ENCODE data around the gene APOL1. TPM values are rescaled to one million over a fixed set of nuclear protein-coding genes. Genes with fewer than 3 reads are reported as not detected.
"Not testable (repeated sequence)": the region's sequence is repeated elsewhere in the genome, so short reads cannot be mapped to it uniquely, and the experiment has no call there.

The APOL1 gene
- total RNA-seq, 1 experiment from 2014 or later = 28.7 TPM

DNA sequence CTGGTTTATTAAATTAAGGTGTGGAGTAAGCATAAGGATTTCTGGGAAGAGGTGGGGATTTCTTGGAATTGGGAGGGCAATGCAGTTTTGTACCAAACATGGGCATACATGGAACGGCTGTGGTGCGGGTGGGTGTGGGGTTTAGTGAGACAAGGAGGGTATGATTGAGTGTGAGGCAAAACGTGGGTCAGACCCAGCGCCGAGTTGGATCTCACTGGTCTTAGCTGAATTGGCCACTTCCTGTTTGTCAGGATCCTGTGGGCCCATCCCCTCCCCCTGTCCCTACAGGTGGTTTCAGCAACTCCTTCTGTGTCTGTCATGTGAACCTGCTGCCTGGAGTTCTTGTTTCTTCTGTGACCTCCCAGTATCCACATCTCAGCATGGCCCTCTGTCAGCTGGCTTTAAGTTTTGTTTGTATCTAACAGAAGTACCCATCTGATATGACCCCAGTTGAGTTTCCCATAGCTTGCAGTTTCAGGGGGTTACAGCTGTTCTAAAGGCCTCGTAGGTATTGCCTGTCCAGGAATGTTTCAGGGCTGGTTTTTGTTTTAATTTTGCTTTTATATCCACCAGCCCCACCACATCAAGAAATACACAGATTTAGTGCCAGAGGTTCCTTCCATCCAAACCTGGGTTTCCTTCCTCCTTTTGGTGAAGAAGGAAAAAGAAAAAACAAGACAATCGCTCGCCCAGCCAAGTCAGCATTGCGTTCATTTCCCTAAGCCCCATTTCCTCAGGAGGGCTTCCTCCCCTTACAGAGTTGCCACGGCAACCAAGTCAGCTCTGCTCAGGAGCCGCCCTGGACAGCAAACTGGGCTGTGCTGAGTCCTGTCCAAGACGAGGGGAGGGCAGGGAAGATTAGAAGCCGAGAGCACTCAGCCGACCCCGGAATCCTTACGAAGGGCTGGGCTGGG, 6.0 kb downstream of the APOL1 start:
- in situ Hi-C loops (cut with HindIII; ENCODE audit: low pct_unique_long_range_greater_than_20kb, low sequenced_read_pairs) = no loop called here

DNA sequence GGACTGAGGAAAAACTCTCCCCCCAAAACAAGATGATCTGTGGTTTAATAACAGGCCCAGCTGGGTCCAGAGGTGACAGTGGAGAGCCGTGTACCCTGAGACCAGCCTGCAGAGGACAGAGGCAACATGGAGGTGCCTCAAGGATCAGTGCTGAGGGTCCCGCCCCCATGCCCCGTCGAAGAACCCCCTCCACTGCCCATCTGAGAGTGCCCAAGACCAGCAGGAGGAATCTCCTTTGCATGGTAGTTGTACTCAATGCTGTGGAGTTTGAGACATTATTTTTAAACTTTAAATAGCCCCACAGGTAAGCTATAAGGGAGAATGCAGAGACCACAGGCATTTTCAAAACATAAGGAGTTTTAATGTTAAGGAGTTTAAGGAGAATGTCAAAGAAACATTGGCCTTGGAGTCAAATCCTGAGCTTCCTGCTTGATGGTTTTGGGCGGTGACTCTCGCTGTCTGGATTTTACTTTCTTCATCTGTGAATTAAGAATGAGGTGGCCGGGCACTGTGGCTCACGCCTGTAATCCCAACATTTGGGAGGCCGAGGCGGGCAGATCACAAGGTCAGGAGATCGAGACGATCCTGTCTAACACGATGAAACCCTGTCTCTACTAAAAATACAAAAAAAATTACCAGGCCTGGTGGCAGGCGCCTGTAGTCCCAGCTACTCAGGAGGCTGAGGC, 6.8 kb downstream of the APOL1 start:
- in situ Hi-C loops (cut with HindIII; ENCODE audit: low pct_unique_long_range_greater_than_20kb, low sequenced_read_pairs) = no loop called here
- no peak for DNase-seq (ENCODE audit: low read depth)

More for the DNA sequence above, 6.0 kb downstream of the APOL1 start:
- no peak for DNase-seq (ENCODE audit: low read depth)

DNA sequence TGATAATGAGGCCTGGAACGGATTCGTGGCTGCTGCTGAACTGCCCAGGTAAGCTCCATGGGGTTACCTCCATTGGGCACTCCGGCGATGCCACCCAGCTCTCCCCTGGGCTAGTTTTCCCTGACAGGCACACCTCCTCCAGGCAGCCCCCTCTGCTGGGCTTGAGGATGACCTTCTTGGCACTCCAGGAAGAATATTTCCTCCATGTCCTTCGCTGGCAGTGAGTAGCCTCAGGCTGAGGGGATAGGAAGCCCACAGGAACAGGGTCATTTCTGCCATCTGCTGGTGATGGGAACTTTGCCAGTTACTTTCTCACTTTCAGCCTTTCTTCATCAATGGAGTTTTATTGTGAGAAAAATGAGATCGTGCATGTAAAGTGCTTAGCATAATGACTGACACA, 8.7 kb downstream of the APOL1 start:
- DNase-seq (ENCODE audit: low read depth); in situ Hi-C loops (cut with HindIII; ENCODE audit: low pct_unique_long_range_greater_than_20kb, low sequenced_read_pairs): not testable (repeated sequence)

DNA sequence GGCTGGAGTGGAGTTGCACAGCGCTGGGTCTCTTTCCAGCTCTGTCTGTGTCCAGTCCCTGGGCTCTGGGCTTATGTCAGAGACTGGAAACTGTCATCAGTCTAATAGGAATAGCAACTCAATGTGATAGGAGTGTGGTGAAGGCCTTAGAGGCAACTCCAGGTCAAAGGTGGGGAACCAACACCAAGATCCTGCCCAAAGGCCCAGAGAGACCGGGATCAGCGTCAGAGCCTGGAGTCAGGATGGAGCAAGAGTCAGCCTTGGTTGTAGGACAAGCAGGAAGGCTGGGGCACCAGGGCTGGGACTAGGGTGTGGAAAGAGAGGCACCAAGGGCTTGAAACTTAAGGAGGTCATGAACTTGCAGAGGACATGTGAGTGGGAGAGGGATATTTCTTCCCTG, 9.4 kb downstream of the APOL1 start:
- DNase-seq (ENCODE audit: low read depth); in situ Hi-C loops (cut with HindIII; ENCODE audit: low pct_unique_long_range_greater_than_20kb, low sequenced_read_pairs): not testable (repeated sequence)

DNA sequence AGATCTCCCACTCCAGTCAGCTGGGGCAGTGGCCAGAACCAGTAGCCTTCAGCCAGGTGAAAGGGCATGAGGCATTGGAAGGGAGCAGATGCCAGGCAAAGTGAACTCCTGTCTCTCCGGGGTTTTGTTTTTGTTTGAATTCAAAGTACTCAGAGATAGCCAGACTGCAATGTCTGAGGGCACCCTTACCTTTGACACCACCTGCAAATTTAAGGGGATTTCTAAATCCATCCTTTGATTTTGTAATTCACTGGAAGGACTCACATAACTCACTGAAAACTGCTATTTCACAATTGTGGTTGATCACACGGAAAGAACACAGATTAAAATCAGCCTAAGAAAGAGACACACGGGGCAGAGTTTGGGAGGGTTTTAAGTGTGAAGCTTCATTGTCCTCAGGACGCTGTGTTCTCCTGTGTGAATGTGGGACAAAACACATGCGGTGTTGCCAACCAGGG, 10.3 kb downstream of the APOL1 start:
- in situ Hi-C loops (cut with HindIII; ENCODE audit: low pct_unique_long_range_greater_than_20kb, low sequenced_read_pairs) = not testable (repeated sequence)

DNA sequence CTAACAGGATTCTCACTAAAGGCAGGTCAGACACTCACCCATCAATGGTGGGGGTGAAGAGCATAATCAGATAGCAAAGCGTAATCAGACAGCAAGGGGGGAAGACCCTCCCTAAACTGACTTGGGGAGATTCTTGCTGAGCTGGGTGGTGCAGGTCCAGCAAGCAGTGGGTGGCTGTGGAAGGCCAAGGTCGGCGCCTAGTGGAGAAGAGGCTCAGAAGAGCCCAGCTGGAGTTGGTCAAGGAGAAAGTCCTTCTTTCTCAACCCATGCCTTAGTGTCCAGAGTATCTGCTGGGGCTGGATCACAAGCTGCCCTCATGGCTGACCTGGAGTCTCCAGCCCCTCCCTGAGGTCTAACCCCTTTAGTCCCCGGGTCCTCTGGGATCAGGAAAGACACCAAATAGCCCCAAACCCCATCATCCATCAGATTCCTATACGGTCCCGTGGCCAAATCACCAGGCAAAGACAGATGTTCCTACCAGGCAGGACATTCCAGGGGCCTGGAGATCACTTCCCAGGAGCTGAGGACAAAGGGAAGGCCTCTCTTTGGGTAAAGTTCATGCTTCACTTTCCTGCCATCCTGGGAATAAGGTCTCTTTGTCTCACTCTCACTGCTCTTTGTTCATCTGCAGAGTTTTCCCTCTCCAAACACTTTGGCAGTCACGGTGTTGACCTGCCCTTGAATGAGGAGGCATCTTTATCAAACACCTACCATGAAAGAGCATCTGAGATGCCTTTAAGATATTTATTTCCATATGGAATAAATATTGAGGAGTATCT, 11.1 kb downstream of the APOL1 start:
- in situ Hi-C loops (cut with HindIII; ENCODE audit: low pct_unique_long_range_greater_than_20kb, low sequenced_read_pairs); DNase-seq (ENCODE audit: low read depth): not testable (repeated sequence)

More for the DNA sequence above, 10.3 kb downstream of the APOL1 start:
- DNase-seq (ENCODE audit: low read depth) = not testable (repeated sequence)

DNA sequence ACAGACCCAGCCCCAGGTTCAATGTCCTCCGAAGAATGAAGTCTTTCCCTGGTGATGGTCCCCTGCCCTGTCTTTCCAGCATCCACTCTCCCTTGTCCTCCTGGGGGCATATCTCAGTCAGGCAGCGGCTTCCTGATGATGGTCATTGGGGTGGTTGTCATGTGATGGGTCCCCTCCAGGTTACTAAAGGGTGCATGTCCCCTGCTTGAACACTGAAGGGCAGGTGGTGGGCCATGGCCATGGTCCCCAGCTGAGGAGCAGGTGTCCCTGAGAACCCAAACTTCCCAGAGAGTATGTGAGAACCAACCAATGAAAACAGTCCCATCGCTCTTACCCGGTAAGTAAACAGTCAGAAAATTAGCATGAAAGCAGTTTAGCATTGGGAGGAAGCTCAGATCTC, 14.1 kb downstream of the APOL1 start:
- in situ Hi-C loops (cut with HindIII; ENCODE audit: low pct_unique_long_range_greater_than_20kb, low sequenced_read_pairs) = no loop called here
- DNase-seq (ENCODE audit: low read depth) = no peak

DNA sequence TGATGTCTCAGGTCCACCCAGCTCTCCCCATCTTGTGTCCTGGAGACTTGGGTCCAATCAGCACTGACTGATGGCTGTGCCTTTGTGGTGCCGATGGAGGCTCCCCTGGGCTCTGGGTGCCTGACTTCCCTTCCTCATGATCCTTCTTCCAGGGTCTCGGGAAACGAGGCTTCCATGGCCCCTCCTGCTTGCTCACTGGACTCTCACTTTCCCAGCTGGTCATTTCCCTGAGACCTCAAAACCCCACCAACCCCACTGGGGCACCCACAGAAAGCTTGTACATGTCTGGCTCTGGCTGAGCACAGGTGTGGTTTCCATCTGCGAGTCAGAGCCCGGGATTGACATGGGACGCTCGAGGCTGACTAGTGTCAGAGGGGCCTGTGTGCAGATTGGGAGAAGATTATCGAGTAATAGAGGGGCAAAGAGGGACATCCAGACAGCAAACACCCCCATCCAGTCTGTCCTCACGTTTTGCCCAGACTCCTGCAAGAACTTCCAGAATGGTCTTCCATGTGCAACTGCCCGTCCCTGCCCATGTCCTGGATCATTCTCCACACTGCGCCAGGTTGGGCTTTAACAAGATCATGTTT, 15.1 kb downstream of the APOL1 start:
- in situ Hi-C loops (cut with HindIII; ENCODE audit: low pct_unique_long_range_greater_than_20kb, low sequenced_read_pairs) = no loop called here
- DNase-seq (ENCODE audit: low read depth) = no peak

DNA sequence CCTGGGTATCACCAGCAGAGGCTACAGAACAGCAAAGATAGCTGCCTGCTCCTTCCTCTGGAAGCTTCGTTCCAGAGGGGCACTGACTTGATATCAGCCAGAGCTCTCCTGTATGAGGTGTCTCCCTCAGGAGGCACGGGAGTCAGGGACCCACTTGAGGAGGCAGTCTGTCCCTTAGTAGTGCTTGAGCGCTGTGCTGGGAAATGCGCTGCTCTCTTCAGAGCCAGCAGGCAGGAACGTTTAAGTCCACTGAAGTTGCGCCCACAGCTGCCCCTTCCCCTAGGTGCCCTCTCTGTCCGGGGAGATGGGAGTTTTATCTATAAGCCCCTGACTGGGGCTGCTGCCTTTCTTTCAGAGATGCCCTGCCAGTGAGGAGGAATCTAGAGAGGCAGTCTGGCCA, 18.3 kb downstream of the APOL1 start:
- DNase-seq (ENCODE audit: low read depth); in situ Hi-C loops (cut with HindIII; ENCODE audit: low pct_unique_long_range_greater_than_20kb, low sequenced_read_pairs): not testable (repeated sequence)

DNA sequence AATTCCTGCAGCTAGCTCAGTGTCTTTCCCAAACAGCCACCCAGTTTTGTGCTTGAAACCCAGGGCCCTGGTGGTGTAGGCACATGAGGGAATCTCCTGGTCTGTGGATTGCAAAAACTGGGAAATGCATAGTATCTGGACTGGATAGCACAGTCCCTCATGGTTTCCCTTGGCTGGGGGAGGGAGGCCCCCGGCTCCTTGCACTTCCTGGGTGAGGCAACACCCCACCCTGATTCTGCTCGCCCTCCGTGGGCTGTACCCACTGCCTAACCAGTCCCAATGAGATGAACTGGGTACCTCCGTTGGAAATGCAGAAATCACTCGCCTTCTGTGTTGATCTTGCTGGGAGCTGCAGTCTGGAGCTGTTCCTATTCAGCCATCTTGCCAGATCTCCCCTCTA, 19.0 kb downstream of the APOL1 start:
- DNase-seq (ENCODE audit: low read depth); in situ Hi-C loops (cut with HindIII; ENCODE audit: low pct_unique_long_range_greater_than_20kb, low sequenced_read_pairs): not testable (repeated sequence)

DNA sequence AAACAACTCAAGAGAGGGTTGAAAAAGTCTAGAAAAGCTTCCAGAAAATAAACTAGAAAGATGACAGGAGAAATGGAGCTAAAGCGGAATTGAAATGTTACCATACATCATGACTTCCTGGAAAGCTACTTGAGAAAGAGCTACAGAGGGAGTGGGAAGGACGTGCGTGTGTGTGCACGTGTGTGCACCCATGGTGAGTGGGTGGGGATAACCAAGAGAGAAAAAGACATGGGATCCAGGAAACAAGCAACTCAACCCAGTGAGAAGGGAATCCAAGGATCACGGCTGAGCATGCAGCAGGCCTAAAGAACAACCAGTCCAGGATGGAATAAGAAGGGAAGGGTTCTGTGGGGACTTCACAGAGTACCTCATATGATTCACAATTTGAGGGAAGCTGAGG, 21.6 kb downstream of the APOL1 start:
- in situ Hi-C loops (cut with HindIII; ENCODE audit: low pct_unique_long_range_greater_than_20kb, low sequenced_read_pairs) = no loop called here
- DNase-seq (ENCODE audit: low read depth) = no peak

DNA sequence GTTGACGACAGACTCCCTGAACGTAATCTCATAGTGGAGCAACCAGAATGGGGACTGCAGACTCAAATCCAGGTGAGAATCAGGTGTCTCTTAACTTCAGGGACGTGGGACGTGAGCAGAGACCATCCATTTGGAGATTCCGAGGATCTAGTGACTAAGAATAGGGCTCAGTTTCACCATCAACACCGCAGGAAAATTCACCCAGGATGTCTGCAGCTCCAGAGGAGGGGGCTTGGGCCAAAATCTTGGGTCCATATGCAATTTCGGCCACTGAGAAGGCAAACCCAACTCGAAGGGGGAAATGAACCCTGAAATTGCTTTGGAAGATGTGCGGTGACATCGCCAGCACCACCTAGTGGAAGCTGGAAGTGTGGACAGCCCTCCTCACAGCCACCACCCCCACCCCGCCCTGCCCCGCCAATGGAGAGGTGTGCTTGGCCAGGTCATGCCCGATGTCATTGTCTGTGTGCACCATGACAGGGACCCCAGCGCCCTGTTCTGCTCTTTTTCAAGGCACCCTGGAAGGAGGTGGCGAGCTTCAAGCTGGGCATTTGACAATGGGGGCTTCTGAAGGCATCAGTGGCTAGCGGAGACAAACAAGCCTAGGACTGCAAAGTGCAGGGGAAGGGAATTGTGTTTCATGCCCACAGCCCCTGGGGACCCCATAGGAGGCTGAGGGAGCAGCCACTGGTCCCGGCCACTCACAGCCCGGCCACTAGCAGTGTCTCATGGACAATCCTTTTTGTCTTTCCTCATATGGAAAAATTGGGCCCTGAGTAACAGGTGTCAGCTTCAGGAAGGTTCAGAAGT, 24.8 kb downstream of the APOL1 start:
- in situ Hi-C loops (cut with HindIII; ENCODE audit: low pct_unique_long_range_greater_than_20kb, low sequenced_read_pairs) = no loop called here
- peak; percentile 62 for DNase-seq (ENCODE audit: low read depth)

DNA sequence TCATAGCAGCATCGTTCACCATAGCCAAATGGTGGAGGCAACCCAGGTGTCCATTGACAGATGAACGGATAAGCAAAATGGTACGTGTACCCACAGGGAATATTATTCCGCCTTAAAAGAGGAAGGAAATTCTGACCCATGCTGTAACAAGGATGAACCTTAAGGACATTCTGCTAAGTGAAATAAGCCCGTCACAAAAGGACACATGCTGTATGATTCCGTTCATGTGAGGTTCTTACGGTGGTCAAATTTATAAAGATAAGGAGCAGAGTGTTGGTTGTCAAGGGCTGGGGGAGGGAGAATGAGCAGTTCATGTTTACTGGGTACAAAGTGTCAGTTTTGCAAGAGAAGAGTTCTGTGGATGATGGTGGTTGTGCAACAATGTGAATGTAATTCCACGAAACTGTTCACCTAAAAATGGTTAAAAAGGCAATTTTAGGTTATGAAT, 26.3 kb downstream of the APOL1 start:
- DNase-seq (ENCODE audit: low read depth) = no peak
- in situ Hi-C loops (cut with HindIII; ENCODE audit: low pct_unique_long_range_greater_than_20kb, low sequenced_read_pairs) = no loop called here

DNA sequence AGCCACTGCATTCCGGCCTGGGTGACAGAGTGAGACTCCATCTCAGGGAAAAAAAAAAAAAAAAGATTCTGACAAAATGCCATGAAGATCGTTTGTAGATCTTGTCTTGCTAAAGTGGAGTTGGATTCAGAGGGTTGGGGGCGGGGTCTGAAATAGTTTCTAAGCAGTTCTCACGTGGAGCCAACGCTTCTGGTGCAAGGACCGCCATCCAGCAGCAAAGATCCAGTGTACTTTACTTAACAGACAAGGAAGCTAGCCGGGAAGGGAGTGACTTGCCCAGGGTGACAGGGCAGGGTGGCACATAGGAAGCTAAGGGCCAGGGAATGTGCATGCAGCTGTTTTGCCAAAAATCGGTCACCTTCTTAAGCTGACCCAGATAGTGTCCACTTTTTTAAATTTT, 27.4 kb downstream of the APOL1 start:
- in situ Hi-C loops (cut with HindIII; ENCODE audit: low pct_unique_long_range_greater_than_20kb, low sequenced_read_pairs) = no loop called here
- no peak for DNase-seq (ENCODE audit: low read depth)

DNA sequence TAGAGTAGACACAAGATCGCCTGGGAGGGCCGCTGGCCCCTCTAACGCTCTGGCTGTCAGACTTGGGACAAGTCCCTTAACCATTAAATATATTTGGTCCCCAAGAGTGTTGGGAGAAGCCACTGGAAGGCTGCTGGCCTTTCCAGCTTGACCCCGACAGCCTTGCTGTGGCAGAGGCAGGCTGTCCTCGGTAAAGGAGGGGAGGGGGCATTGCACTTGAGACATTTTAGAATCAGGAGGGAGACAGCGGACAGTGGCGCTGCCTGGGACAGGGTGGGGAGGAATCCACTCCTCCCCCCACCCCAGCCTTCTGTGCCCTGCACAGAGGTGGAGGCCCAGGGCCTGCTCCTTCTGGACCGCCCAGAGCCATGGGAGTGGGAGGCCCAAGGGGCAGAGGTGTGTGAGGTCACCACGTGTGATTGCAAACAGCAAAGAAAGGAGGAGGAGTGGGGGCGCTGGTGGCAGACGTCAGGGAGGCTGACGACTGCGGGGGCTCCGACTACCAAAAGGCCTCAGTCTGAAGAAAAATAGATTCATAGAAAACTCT, 28.9 kb downstream of the APOL1 start:
- in situ Hi-C loops (cut with HindIII; ENCODE audit: low pct_unique_long_range_greater_than_20kb, low sequenced_read_pairs) = no loop called here
- DNase-seq (ENCODE audit: low read depth) = no peak

DNA sequence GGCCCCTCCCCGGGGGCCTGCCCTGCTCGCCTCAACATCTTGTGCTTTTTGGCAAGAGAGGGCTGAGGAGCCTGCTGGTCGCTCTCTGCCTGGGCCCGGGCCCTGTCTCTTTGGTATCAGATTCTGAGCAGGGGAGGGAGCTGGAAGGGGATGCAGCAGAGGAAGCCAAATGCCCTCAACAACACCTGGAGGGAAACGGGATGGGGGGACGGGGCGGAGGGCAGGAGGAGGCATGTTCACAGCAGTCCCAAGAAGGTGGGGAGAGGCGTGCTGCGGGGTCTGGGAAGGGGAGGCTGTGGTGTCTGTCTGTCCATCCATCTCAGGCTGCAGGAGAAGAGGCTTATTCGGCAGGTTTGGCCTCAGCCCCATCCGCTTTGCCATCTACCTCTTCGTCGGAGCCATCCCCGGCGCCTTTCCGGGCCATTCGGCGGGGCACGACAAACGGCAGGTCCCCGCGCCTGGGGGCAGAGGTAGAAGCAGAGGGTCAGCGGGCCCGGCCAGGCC, 29.4 kb downstream of the APOL1 start:
- in situ Hi-C loops (cut with HindIII; ENCODE audit: low pct_unique_long_range_greater_than_20kb, low sequenced_read_pairs) = no loop called here
- DNase-seq (ENCODE audit: low read depth) = no peak

DNA sequence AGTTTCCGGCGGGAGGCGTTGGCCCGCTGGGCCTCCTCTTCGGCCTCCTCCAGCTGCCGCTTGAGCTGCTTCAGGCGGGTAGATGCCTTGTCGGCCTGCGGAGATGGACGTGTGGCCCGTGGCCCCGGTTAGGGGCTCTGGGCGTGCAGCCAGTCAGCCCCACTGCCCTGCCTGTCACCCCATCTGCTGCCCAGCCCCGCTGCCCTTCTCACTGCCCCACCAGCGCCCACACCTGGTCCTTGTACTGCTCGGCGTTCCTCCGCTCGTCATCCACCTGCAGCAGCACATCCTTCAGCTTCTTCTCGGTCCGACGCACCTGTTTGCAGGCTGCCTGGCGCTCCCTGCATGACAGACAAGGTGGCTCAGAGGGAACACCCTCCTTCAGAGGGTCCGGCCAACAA, 31.2 kb downstream of the APOL1 start:
- DNase-seq (ENCODE audit: low read depth) = no peak
- in situ Hi-C loops (cut with HindIII; ENCODE audit: low pct_unique_long_range_greater_than_20kb, low sequenced_read_pairs) = no loop called here

Measured in Caki2 (cell line).